HUES64 (cell line): ENCODE data around the gene KCTD14.
"Not testable (repeated sequence)": the region's sequence is repeated elsewhere in the genome, so short reads cannot be mapped to it uniquely, and the experiment has no call there.

Experiments
- H3K27ac ChIP-seq: 2 replicates; pipeline ENCODE4 v1.7.0; 2013; ENCODE audit warnings: low read depth, low read length, inconsistent platforms
- H3K27me3 ChIP-seq: 2 replicates; pipeline ENCODE4 v1.6.1; 2013; ENCODE audit warnings: mild to moderate bottlenecking, low read length; ENCODE audit not compliant: insufficient read depth
- H3K36me3 ChIP-seq: 2 replicates; pipeline ENCODE4 v1.6.1; 2013; ENCODE audit warnings: mild to moderate bottlenecking, low read length; ENCODE audit not compliant: insufficient read depth
- H3K4me1 ChIP-seq: 2 replicates; pipeline ENCODE4 v1.6.1; 2013; ENCODE audit warnings: mild to moderate bottlenecking, low read length, moderate library complexity; ENCODE audit not compliant: insufficient read depth
- H3K4me3 ChIP-seq: 2 replicates; pipeline ENCODE4 v1.5.1; 2013; ENCODE audit warnings: mild to moderate bottlenecking, low read length, moderate library complexity
- H3K9ac ChIP-seq: 2 replicates; pipeline ENCODE4 v1.6.1; 2013; ENCODE audit warnings: mild to moderate bottlenecking, low read depth, low read length
- H3K9me3 ChIP-seq: 2 replicates; pipeline ENCODE4 v1.6.1; 2013; ENCODE audit warnings: low read depth, low read length; ENCODE audit not compliant: insufficient read depth
- WGBS: fragments of 150-250, 120-280 bp; methylation state at CpG from one replicate; pipeline ENCODE4 v1.1.7; 2013; ENCODE audit warnings: missing lambda C conversion rate; 5-methylcytosine and 5-hydroxymethylcytosine counted together

Gene KCTD14

GRCh38 chr11:77993902-77994301 lies 29.2 kb downstream of the KCTD14 start:
- Histone ChIP-seq H3K4me1 (0 out of 2 replicates have a peak, but pooled peaks cover 9% of the 10 kb centered on the region), H3K9me3 (no peaks in the 10 kb centered on the region), H3K36me3 (peaks cover 22% of the 10 kb centered on the region), H3K27ac (peak overlapping the region; percentile 68), H3K4me3 (peak overlapping the region; percentile 98), H3K9ac (peak overlapping the region; percentile 91), H3K27me3 (no peaks in the 10 kb centered on the region)
- WGBS = 8% methylated on average over 11 of the region's 11 CpGs

- no peak overlapping the region for H3K9ac ChIP-seq
- 0 out of 2 replicates have a peak, but pooled peaks cover 9% of the 10 kb centered on the region for H3K4me1 ChIP-seq
- no peaks in the 10 kb centered on the region for H3K9me3 ChIP-seq
- H3K4me3 ChIP-seq = no peak overlapping the region
- 94% methylated on average over 5 of the region's 5 CpGs for WGBS
- no peak overlapping the region for H3K27ac ChIP-seq
- H3K27me3 ChIP-seq = no peaks in the 10 kb centered on the region
- H3K36me3 ChIP-seq = peaks cover 42% of the 10 kb centered on the region
Measured at GRCh38 chr11:77990981-77991380, 32.1 kb downstream of the KCTD14 start.

GRCh38 chr11:77986456-77986855 lies 36.6 kb downstream of the KCTD14 start:
- WGBS = 95% methylated on average over 7 of the region's 8 CpGs
- not testable (repeated sequence) for H3K9me3 ChIP-seq, H3K27me3 ChIP-seq, H3K9ac ChIP-seq, H3K4me3 ChIP-seq, H3K4me1 ChIP-seq, H3K27ac ChIP-seq
- peaks cover 60% of the 10 kb centered on the region for H3K36me3 ChIP-seq

- no peaks in the 10 kb centered on the region for H3K4me1 ChIP-seq
- no peak overlapping the region for H3K27ac ChIP-seq
- H3K4me3 ChIP-seq = no peak overlapping the region
- no peaks in the 10 kb centered on the region for H3K9me3 ChIP-seq
- WGBS = 94% methylated on average over 2 of the region's 2 CpGs
- peaks cover 50% of the 10 kb centered on the region for H3K36me3 ChIP-seq
- no peaks in the 10 kb centered on the region for H3K27me3 ChIP-seq
- no peak overlapping the region for H3K9ac ChIP-seq
Measured at GRCh38 chr11:77981346-77981947, 41.6 kb downstream of the KCTD14 start.

GRCh38 chr11:77968337-77968736 lies 54.7 kb downstream of the KCTD14 start:
- Histone ChIP-seq H3K27me3 (no peaks in the 10 kb centered on the region), H3K4me1 (no peaks in the 10 kb centered on the region), H3K4me3 (no peak overlapping the region), H3K9me3 (no peaks in the 10 kb centered on the region), H3K36me3 (0 out of 2 replicates have a peak, but pooled peaks cover 8% of the 10 kb centered on the region), H3K27ac (no peak overlapping the region), H3K9ac (no peak overlapping the region)
- WGBS = 96% methylated on average over 2 of the region's 2 CpGs

GRCh38 chr11:77967753-77968152 lies 55.3 kb downstream of the KCTD14 start:
- Histone ChIP-seq H3K4me1 (no peaks in the 10 kb centered on the region), H3K27me3 (no peaks in the 10 kb centered on the region), H3K9ac (no peak overlapping the region), H3K36me3 (0 out of 2 replicates have a peak, but pooled peaks cover 8% of the 10 kb centered on the region), H3K9me3 (no peaks in the 10 kb centered on the region), H3K4me3 (no peak overlapping the region), H3K27ac (no peak overlapping the region)

- 95% methylated on average over 2 of the region's 2 CpGs for WGBS
- Histone ChIP-seq H3K9ac (no peak overlapping the region), H3K9me3 (no peaks in the 10 kb centered on the region), H3K4me1 (no peaks in the 10 kb centered on the region), H3K27ac (no peak overlapping the region), H3K4me3 (no peak overlapping the region), H3K36me3 (0 out of 2 replicates have a peak, but pooled peaks cover 8% of the 10 kb centered on the region), H3K27me3 (no peaks in the 10 kb centered on the region)
Measured at GRCh38 chr11:77967121-77967520, 56.0 kb downstream of the KCTD14 start.

GRCh38 chr11:77966338-77966737 lies 56.7 kb downstream of the KCTD14 start:
- no peaks in the 10 kb centered on the region for H3K9me3 ChIP-seq
- H3K27ac ChIP-seq = no peak overlapping the region
- H3K4me1 ChIP-seq = no peaks in the 10 kb centered on the region
- H3K4me3 ChIP-seq = no peak overlapping the region
- H3K27me3 ChIP-seq = no peaks in the 10 kb centered on the region
- 0 out of 2 replicates have a peak, but pooled peaks cover 8% of the 10 kb centered on the region for H3K36me3 ChIP-seq
- no peak overlapping the region for H3K9ac ChIP-seq
- WGBS = 97% methylated on average over 2 of the region's 2 CpGs
